ENCODE measurements around the gene SOX5.

- TF ChIP-seq POLR2A (IDR thresholded peaks at IDR 0.05) (no peak), POLR2AphosphoS5 (IDR thresholded peaks at IDR 0.05; ENCODE audit: insufficient read depth in 1 of 2, low read depth in 1 of 2) (no peak)
- TF ChIP-seq, protein P1, sequence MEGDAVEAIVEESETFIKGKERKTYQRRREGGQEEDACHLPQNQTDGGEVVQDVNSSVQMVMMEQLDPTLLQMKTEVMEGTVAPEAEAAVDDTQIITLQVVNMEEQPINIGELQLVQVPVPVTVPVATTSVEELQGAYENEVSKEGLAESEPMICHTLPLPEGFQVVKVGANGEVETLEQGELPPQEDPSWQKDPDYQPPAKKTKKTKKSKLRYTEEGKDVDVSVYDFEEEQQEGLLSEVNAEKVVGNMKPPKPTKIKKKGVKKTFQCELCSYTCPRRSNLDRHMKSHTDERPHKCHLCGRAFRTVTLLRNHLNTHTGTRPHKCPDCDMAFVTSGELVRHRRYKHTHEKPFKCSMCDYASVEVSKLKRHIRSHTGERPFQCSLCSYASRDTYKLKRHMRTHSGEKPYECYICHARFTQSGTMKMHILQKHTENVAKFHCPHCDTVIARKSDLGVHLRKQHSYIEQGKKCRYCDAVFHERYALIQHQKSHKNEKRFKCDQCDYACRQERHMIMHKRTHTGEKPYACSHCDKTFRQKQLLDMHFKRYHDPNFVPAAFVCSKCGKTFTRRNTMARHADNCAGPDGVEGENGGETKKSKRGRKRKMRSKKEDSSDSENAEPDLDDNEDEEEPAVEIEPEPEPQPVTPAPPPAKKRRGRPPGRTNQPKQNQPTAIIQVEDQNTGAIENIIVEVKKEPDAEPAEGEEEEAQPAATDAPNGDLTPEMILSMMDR (IDR thresholded peaks at IDR 0.05): no peak
Measured at GRCh38 chr12:23719493-23719892, 230.0 kb downstream of the SOX5 start.

Measured in vagina (tissue), 2 donors.